Activated CD8-positive, alpha-beta T cell treated with anti-CD3 and anti-CD28 coated beads for 36 hours (primary cell): ENCODE data around the gene LRRTM1. TPM values are rescaled to one million over a fixed set of nuclear protein-coding genes. Genes with fewer than 3 reads are reported as not detected.

Experiments
- ATAC-seq: fragments of 200-7000 bp; cut with Tn5 transposase; one replicate; pipeline ENCODE4 v1.10.0; 2021; ENCODE audit warnings: mild to moderate bottlenecking, moderate library complexity
- CTCF ChIA-PET: fragments of 350-600 bp; sonication (Branson Sonifier 250); formaldehyde crosslinking; loops from one replicate; lab custom pipeline; 2021; ENCODE audit warnings: antibody characterized with exemption; lab: Charles Lee
- POLR2A ChIA-PET: fragments of 350-600 bp; sonication (Branson Sonifier 250); formaldehyde crosslinking; loops from one replicate; lab custom pipeline; 2021; ENCODE audit warnings: antibody characterized with exemption; lab: Charles Lee
- DNase-seq: peaks from one replicate; pipeline ENCODE4 v3.0.0-alpha.2; 2020
- H3K27ac Mint-ChIP-seq: one replicate; pipeline ENCODE4 v1.8.0; 2021; ENCODE audit warnings: mild to moderate bottlenecking, mixed read lengths
- H3K27me3 Mint-ChIP-seq: one replicate; pipeline ENCODE4 v1.8.0; 2021; ENCODE audit warnings: mixed read lengths
- H3K36me3 Mint-ChIP-seq: one replicate; pipeline ENCODE4 v1.8.0; 2021; ENCODE audit warnings: low read depth, mixed read lengths
- H3K4me1 Mint-ChIP-seq: one replicate; pipeline ENCODE4 v1.8.0; 2021; ENCODE audit warnings: low read depth, mixed read lengths
- H3K4me3 Mint-ChIP-seq: one replicate; pipeline ENCODE4 v1.8.0; 2021; ENCODE audit warnings: mild to moderate bottlenecking, moderate library complexity, mixed read lengths
- H3K9me3 Mint-ChIP-seq: one replicate; pipeline ENCODE4 v1.8.0; 2021; ENCODE audit warnings: mixed read lengths
- CTCF ChIP-seq: fragments of 200-600 bp; IDR thresholded peaks from one replicate; pipeline ENCODE4 v1.8.0; 2022; ENCODE audit warnings: antibody characterized with exemption, mild to moderate bottlenecking
- intact Hi-C: fragments of 100-400 bp; cut with micrococcal nuclease; formaldehyde crosslinking; loops from one replicate; pipeline ENCODE4 v1.10.0; 2022
- total RNA-seq, 2 experiments: library from RNA; stranded (reverse); gene quantifications; one replicate each; pipeline ENCODE4 v1.2.3, GENCODE V29; 2021

The LRRTM1 gene
- total RNA-seq, 2 experiments from 2014 or later: not detected

GRCh38 chr2:80255918-80256781 lies 48.4 kb downstream of the LRRTM1 start:
- no peak for DNase-seq
- intact Hi-C loops: no loop called here
- Mint-ChIP-seq H3K4me1 (no peaks in the 10 kb centered on the region), H3K36me3 (no peaks in the 10 kb centered on the region), H3K9me3 (no peaks in the 10 kb centered on the region), H3K27ac (no peak overlapping the region), H3K27me3 (no peaks in the 10 kb centered on the region), H3K4me3 (no peak overlapping the region)
- POLR2A ChIA-PET: no interaction called here
- CTCF ChIA-PET: interaction anchor here (0.7 to 1.4 kb wide), 2 partner anchors 13 to 1130 kb away, joined by 3 to 4 read pairs; no protein-coding TSS in a partner anchor
- no peak for ATAC-seq
- no peak for TF ChIP-seq CTCF

- intact Hi-C loops: no loop called here
- CTCF ChIA-PET: interaction anchor here (0.8 to 1.3 kb wide), 2 partner anchors 9 to 14 kb away, joined by 3 read pairs; no protein-coding TSS in a partner anchor
- H3K27me3 Mint-ChIP-seq: no peaks in the 10 kb centered on the region
- H3K36me3 Mint-ChIP-seq: no peaks in the 10 kb centered on the region
- H3K4me3 Mint-ChIP-seq: no peak overlapping the region
- no peak for TF ChIP-seq CTCF
- no peak overlapping the region for H3K27ac Mint-ChIP-seq
- POLR2A ChIA-PET: no interaction called here
- no peak for DNase-seq
- H3K9me3 Mint-ChIP-seq: no peaks in the 10 kb centered on the region
- no peak for ATAC-seq
- H3K4me1 Mint-ChIP-seq: no peaks in the 10 kb centered on the region
Observed at GRCh38 chr2:80252294-80252986, 52.1 kb downstream of the LRRTM1 start.
